HCT116 (cell line): ENCODE results near the gene UBE2D4.
"Not testable (repeated sequence)": the region's sequence is repeated elsewhere in the genome, so short reads cannot be mapped to it uniquely, and the experiment has no call there.

Source experiments
- CBX3 ChIP-seq: IDR thresholded peaks from 2 replicates; pipeline ENCODE4 v1.6.1; 2012; ENCODE audit warnings: low read depth
- CEBPB ChIP-seq: IDR thresholded peaks from 2 replicates; pipeline ENCODE4 v1.6.1; 2012; ENCODE audit warnings: low read depth
- CTCF ChIP-seq, 3 experiments: fragments of 200-600 bp in 1 of 3; sonication (generic) in 1 of 3; IDR thresholded peaks in 2 of 3; conservative IDR thresholded peaks in 1 of 3; 2 replicates each; pipeline ENCODE4 v1.5.1; 2012 to 2017; ENCODE audit warnings: low read depth in 2 of 3, low read length in 2 of 3, antibody characterized with exemption in 1 of 3, borderline replicate concordance in 1 of 3, control low read depth in 1 of 3, mild to moderate bottlenecking in 1 of 3, mixed read lengths in 1 of 3, mixed run types in 1 of 3, moderate library complexity in 1 of 3; ENCODE audit not compliant: insufficient read depth in 1 of 3
- EZH2 ChIP-seq: fragments of 200-600 bp; sonication (generic); IDR thresholded peaks from 2 replicates; pipeline ENCODE4 v1.6.1; 2017; ENCODE audit warnings: antibody characterized with exemption, mixed run types
- EZH2phosphoT487 ChIP-seq: fragments of 200-600 bp; IDR thresholded peaks from 2 replicates; pipeline ENCODE4 v1.6.1; 2018; ENCODE audit warnings: antibody characterized with exemption, borderline replicate concordance
- JUND ChIP-seq: IDR thresholded peaks from 2 replicates; pipeline ENCODE4 v1.6.1; 2012
- POLR2A ChIP-seq: IDR thresholded peaks from 2 replicates; pipeline ENCODE4 v1.7.0; 2011; ENCODE audit warnings: borderline replicate concordance; ENCODE audit not compliant: insufficient read depth, insufficient read length; ENCODE audit errors: extremely low read depth
- POLR2AphosphoS5 ChIP-seq: IDR thresholded peaks from 2 replicates; pipeline ENCODE4 v1.6.1; 2011; ENCODE audit warnings: mild to moderate bottlenecking, low read depth, low read length, moderate library complexity
- RAD21 ChIP-seq: IDR thresholded peaks from 2 replicates; pipeline ENCODE4 v1.6.1; 2012; ENCODE audit warnings: low read depth, mild to moderate bottlenecking
- SIN3A ChIP-seq: IDR thresholded peaks from 2 replicates; pipeline ENCODE4 v1.6.1; 2012; ENCODE audit warnings: low read depth
- SP1 ChIP-seq: IDR thresholded peaks from 2 replicates; pipeline ENCODE4 v1.6.1; 2012; ENCODE audit warnings: low read depth
- ZFX ChIP-seq: fragments of 450-650 bp; IDR thresholded peaks from 2 replicates; pipeline ENCODE4 v1.6.1; 2017
- ZNF274 ChIP-seq: fragments of 200-500 bp; sonication (Bioruptor generic); IDR thresholded peaks from 2 replicates; pipeline ENCODE4 v1.6.1; 2014; ENCODE audit warnings: mild to moderate bottlenecking, low read depth, low read length, inconsistent platforms

- TF ChIP-seq CTCF (IDR thresholded peaks at IDR 0.05 in 2 of 3, conservative IDR thresholded peaks at IDR 0.05 in 1 of 3; ENCODE audit: borderline replicate concordance in 1 of 3, insufficient read depth in 1 of 3, low read depth in 2 of 3, low read length in 2 of 3); POLR2A; ZNF274; RAD21; SP1; POLR2AphosphoS5; JUND; EZH2phosphoT487; CBX3; EZH2; ZFX; CEBPB; SIN3A: not testable (repeated sequence)
Measured at GRCh38 chr7:43969586-43969985, 43.4 kb downstream of the UBE2D4 start.
